ENCODE results near the gene CDKL5. TPM values are rescaled to one million over a fixed set of nuclear protein-coding genes. Genes with fewer than 3 reads are reported as not detected.

The CDKL5 gene
- 17.2 TPM for total RNA-seq

GRCh38 chrX:18425199-18426003, at the start of gene CDKL5:
TSS of gene CDKL5 (plus strand) at chrX:18425608. CDS start at chrX:18507097, 81,489 bp downstream.

GRCh38 chrX:18672008-18672407, 246.6 kb downstream of the CDKL5 start, which contains the start of gene RS1:
TSS of gene RS1 (minus strand) at chrX:18672108. CDS start at chrX:18672068, 40 bp downstream.

Small RNAs within 50 kb of the gene (small RNA-seq; reads per million reads assigned to genes)
- gene RF00019 (ENCODE audit: low replicate concordance) = not detected

Other genes with a start within 250 kb of the CDKL5 start
- gene BEND2, start 204.7 kb upstream of the CDKL5 start, total RNA-seq = not detected
- 6.7 TPM for gene SCML2, start 70.9 kb upstream of the CDKL5 start, total RNA-seq
- not detected for gene RS1, start 246.5 kb downstream of the CDKL5 start, total RNA-seq